A673 (cell line): ENCODE data around the gene MRRF.

ENCODE experiments used
- EZH2 ChIP-seq: fragments of 200-600 bp; sonication (generic); IDR thresholded peaks from 2 replicates; pipeline ENCODE4 v1.6.1; 2017; ENCODE audit warnings: borderline replicate concordance, low read depth, mild to moderate bottlenecking, mixed read lengths, antibody characterized with exemption, low read length; ENCODE audit not compliant: poor library complexity, severe bottlenecking
- TF ChIP-seq, protein P1 (sequence below): fragments of 300-800, 200-600 bp; sonication (generic); conservative IDR thresholded peaks from 2 replicates; pipeline ENCODE4 v1.5.1; 2017; ENCODE audit warnings: low read depth, mild to moderate bottlenecking, antibody characterized with exemption, low read length, moderate library complexity, mixed read lengths

DNA sequence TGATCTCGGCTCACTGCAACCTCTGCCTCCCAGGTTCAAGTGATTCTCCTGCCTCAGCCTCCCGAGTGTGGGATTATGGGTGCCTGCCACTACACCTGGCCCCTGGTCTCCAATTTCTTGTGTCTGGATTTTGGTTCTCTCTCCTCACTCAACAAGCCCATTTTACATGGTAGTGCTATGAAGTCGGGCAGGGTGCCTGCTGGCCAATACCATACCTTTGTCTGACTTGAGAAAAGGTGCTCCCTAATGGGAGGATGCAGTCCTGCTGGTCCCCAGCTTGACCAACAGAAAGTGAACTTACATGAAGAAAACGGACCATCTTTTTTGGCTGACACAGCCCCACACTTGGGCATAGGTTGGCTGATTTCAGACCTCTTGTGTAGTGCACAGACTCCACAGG is 84.5 kb downstream of the MRRF start:
- TF ChIP-seq, protein P1, sequence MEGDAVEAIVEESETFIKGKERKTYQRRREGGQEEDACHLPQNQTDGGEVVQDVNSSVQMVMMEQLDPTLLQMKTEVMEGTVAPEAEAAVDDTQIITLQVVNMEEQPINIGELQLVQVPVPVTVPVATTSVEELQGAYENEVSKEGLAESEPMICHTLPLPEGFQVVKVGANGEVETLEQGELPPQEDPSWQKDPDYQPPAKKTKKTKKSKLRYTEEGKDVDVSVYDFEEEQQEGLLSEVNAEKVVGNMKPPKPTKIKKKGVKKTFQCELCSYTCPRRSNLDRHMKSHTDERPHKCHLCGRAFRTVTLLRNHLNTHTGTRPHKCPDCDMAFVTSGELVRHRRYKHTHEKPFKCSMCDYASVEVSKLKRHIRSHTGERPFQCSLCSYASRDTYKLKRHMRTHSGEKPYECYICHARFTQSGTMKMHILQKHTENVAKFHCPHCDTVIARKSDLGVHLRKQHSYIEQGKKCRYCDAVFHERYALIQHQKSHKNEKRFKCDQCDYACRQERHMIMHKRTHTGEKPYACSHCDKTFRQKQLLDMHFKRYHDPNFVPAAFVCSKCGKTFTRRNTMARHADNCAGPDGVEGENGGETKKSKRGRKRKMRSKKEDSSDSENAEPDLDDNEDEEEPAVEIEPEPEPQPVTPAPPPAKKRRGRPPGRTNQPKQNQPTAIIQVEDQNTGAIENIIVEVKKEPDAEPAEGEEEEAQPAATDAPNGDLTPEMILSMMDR: no peak
- TF ChIP-seq EZH2: no peak
